Right ventricle myocardium inferior (tissue), 1 donor: Measurements from ENCODE around the gene KCNQ1OT1. TPM values are rescaled to one million over a fixed set of nuclear protein-coding genes. Genes with fewer than 3 reads are reported as not detected.

Experiments
- ATAC-seq: fragments of 200-7000 bp; cut with Tn5 transposase; one replicate; pipeline ENCODE4 v1.9.1; 2020; ENCODE audit warnings: mild to moderate bottlenecking, moderate library complexity
- DNase-seq: peaks from one replicate; pipeline ENCODE4 v3.0.0; 2021; ENCODE audit errors: missing footprints
- intact Hi-C: fragments of 100-400 bp; cut with DNase I; formaldehyde crosslinking; loops from one replicate; pipeline ENCODE4 v1.11.0; 2022
- total RNA-seq: library from RNA; stranded (reverse); fragmentation: NEBNext Ultra II Directional; extraction: Animal tissue kit (Norgen Biotek cat#: 25700); gene quantifications from one replicate; pipeline ENCODE4 v1.2.1, GENCODE V29; 2021
- donor health status: DM: no; HTN: yes; CAD: no; lungs with severe emphysema.

Gene KCNQ1OT1
- total RNA-seq, 1 donor from 2014 or later: 0.32 TPM

- intact Hi-C loops: no loop called here
- DNase-seq (peak; percentile 57), ATAC-seq (peak; percentile 29)
These were observed 137.9 kb downstream of the KCNQ1OT1 start for GRCh38 chr11:2561696-2562581.

DNA sequence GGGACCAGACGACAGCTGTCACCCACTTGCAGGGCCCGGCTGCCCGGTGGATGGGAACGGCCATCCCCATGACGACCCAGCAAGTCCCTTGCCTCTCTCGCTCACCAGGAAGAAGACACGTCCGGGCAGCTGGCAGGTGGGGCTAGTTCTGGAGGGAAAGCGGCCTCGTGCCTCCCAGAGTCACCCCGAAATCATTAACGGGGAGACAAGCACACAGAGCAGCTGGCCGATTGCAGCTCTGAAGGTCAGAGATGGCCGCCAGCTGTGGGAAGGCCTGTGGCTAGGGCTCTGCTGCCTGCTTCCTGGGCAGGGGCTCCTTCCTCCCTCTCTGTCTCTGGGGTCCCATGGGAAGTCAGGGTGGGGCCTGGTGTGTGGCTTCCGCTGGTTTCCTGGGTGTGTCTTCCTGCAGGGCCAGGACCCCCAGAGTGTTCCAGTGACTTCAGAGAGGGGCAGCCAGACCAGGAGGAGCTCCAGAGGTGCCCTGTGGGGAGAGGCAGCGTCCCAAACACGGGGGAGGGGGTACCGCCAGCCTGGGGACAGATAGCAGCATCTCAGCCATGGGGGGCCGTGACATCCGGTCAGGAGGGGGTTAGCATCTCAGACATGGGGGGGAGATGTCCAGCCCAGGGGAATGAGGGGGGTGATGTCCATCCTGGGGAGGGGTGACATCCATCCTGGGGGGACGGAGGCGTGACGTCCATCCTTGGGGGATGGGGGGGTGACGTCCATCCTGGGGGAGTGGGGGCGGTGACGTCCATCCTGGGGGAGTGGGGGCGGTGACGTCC lies 140.1 kb downstream of the KCNQ1OT1 start:
- intact Hi-C loops: no loop called here
- DNase-seq: peak; percentile 31
- no peak for ATAC-seq

- intact Hi-C loops: no loop called here
- ATAC-seq (no peak), DNase-seq (no peak)
These were observed 140.8 kb downstream of the KCNQ1OT1 start for GRCh38 chr11:2558861-2559526.

DNA sequence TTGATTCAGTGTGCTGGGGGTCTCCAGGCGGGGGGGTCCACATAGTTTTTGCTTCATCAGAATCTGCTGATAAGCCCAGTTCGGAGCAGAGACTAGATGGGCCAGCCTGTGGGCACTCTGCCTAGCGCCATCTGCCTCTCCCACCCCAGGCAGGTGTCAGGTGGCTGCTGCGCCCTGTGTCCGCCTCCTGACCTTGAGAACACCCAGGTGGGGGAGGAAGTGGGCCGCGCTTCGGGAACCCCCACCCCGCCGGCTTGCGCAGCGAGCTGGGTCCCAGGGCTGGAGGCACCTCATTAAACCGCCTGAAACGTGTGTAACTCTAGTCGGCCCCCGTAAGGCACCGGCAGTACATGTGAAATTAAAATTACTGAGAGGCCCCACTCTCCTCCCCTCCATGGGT lies 141.4 kb downstream of the KCNQ1OT1 start:
- DNase-seq: no peak
- intact Hi-C loops: no loop called here
- ATAC-seq: no peak

Other genes with a start within 250 kb of the KCNQ1OT1 start
- 40.0 TPM for gene CDKN1C, start 185.8 kb upstream of the KCNQ1OT1 start, total RNA-seq
- gene PHLDA2, start 229.4 kb upstream of the KCNQ1OT1 start, total RNA-seq: 0.65 TPM